ENCODE results near the gene ARHGAP10. TPM values are rescaled to one million over a fixed set of nuclear protein-coding genes. Genes with fewer than 3 reads are reported as not detected.
A peak's percentile ranks its signal among the peaks of the same experiment; 100 is the strongest.

The ARHGAP10 gene
- total RNA-seq, 4 donors from 2014 or later: 186 to 296 (median 192) TPM

DNA sequence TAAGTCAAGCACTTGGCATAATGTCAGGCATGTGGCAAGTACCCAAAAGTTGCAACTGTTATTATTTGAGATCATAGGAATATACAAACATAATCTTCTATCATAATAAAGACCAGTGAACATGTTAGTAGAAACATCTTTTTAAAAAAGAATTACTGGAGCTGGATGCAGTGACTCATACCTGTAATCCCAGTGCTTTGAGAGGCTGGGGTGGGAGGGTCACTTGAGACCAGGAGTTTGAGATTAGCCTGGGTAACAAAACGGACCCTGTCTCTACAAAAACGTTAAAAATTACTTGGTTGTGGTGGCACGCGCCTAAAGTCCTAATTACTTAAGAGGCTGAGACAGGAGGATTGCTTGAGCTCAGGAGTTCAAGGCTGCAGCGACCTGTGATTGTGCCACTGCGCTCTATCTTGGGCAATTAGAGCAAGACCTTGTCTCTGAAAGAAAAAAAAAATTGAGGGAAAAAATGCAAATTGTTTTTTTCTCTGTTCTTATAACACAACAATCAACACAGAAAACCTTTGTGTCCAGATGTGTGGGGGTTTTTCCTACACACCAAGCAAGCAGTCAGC is 284.3 kb downstream of the ARHGAP10 start:
- Histone ChIP-seq H3K4me3 (no peak overlapping the region), H3K36me3 (no peaks in the 10 kb centered on the region), H3K27ac (replicated peaks in 1 of 4) (no peak overlapping the region), H3K9me3 (no peaks in the 10 kb centered on the region), H3K4me1 (peaks cover 27 to 58% (median 54%) of the 10 kb centered on the region in 4 donors), H3K27me3 (no peaks in the 10 kb centered on the region)
- intact Hi-C loops (cut with DNase I): no loop called here
- WGBS: 87% methylated on average over 6 of the region's 6 CpGs
- TF ChIP-seq POLR2A (IDR thresholded peaks at IDR 0.05; ENCODE audit: low read depth) (no peak), POLR2AphosphoS5 (IDR thresholded peaks at IDR 0.05) (no peak), EP300 (IDR thresholded peaks at IDR 0.05) (no peak)
- TF ChIP-seq, protein P1, sequence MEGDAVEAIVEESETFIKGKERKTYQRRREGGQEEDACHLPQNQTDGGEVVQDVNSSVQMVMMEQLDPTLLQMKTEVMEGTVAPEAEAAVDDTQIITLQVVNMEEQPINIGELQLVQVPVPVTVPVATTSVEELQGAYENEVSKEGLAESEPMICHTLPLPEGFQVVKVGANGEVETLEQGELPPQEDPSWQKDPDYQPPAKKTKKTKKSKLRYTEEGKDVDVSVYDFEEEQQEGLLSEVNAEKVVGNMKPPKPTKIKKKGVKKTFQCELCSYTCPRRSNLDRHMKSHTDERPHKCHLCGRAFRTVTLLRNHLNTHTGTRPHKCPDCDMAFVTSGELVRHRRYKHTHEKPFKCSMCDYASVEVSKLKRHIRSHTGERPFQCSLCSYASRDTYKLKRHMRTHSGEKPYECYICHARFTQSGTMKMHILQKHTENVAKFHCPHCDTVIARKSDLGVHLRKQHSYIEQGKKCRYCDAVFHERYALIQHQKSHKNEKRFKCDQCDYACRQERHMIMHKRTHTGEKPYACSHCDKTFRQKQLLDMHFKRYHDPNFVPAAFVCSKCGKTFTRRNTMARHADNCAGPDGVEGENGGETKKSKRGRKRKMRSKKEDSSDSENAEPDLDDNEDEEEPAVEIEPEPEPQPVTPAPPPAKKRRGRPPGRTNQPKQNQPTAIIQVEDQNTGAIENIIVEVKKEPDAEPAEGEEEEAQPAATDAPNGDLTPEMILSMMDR (IDR thresholded peaks at IDR 0.05): no peak
- DNase-seq (ENCODE audit: extremely low spot score): no peak

DNA sequence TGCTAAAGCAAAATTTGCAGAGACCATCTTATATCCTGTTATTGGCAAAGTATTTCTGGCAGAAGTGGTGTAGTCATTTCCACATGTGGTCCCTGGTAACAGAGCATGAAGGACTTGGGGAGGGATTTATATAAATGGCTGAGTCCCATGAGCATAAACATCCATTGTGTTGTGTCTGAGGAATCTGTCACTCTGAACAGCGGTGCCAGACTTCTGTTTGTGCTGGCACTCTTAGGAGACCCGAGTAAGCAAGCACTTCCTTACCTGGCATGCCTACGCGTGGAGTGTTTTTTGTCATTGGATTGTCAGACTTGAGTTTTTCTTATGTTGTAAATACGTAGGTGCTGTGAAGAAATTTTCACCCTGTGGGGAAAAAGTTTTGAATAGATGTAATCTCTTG is 285.9 kb downstream of the ARHGAP10 start:
- TF ChIP-seq POLR2AphosphoS5 (IDR thresholded peaks at IDR 0.05) (peak in 1 of 2 donors; percentile 17), POLR2A (IDR thresholded peaks at IDR 0.05; ENCODE audit: low read depth) (no peak)
- Histone ChIP-seq H3K9me3 (no peaks in the 10 kb centered on the region), H3K4me3 (no peak overlapping the region), H3K27me3 (no peaks in the 10 kb centered on the region), H3K36me3 (no peaks in the 10 kb centered on the region), H3K27ac (replicated peaks in 1 of 4) (peak overlapping the region in 3 of 4 donors; percentile 4 to 56 (median 9)), H3K4me1 (peaks cover 34 to 74% (median 63%) of the 10 kb centered on the region in 4 donors)
- intact Hi-C loops (cut with DNase I): no loop called here
- 35% methylated on average over 5 of the region's 5 CpGs for WGBS
- DNase-seq (ENCODE audit: extremely low spot score): no peak

DNA sequence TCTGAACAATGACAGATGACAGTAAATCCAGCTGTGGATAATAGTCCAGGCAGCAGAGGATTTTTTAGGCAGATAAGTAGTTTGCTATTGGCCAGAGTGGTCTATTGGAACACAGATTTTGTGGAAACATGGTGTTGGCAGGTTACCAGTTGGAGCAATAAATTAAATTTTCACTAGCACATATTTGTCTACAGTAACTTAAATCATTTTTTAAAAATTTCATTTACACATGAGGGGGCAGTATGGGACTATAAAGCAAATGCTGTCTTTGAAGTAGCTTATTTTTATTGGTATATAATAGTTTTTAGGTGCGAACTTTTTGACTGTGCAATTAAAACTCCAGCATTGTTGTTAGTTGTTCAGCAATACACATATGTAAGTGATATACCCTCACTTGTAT is 289.8 kb downstream of the ARHGAP10 start:
- Histone ChIP-seq H3K27me3 (no peaks in the 10 kb centered on the region), H3K27ac (replicated peaks in 1 of 4) (no peak overlapping the region), H3K9me3 (no peaks in the 10 kb centered on the region), H3K4me1 (peaks cover 24 to 67% (median 53%) of the 10 kb centered on the region in 4 donors), H3K4me3 (no peak overlapping the region), H3K36me3 (peaks cover 0 to 18% (median 7%) of the 10 kb centered on the region in 4 donors)
- DNase-seq (ENCODE audit: extremely low spot score): no peak
- intact Hi-C loops (cut with DNase I): no loop called here
- 90% methylated on average over 1 of the region's 1 CpG for WGBS
- TF ChIP-seq POLR2A (IDR thresholded peaks at IDR 0.05; ENCODE audit: low read depth) (no peak), EP300 (IDR thresholded peaks at IDR 0.05) (no peak), POLR2AphosphoS5 (IDR thresholded peaks at IDR 0.05) (no peak)
- TF ChIP-seq, protein P1 (IDR thresholded peaks at IDR 0.05): no peak

DNA sequence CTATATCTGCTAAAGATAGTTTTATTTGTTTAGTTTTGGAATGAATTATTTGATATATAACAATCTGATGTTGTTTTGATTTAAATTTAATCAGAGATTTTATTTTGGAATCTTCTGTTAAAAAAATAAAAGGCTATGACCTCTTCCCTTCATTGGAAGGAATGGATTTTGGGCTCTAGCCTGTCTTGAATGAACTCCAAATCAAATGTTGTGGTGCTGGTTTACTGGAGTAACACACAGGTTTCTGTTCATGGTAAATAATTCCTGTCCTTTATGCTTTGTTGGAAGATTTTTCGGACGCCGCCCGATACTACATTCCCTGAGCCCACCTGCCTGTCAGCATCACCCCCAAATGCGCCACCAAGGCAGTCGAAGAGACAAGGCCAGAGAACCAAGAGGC is 291.1 kb downstream of the ARHGAP10 start:
- TF ChIP-seq POLR2A (IDR thresholded peaks at IDR 0.05; ENCODE audit: low read depth) (no peak), POLR2AphosphoS5 (IDR thresholded peaks at IDR 0.05) (no peak), EP300 (IDR thresholded peaks at IDR 0.05) (no peak)
- TF ChIP-seq, protein P1 (IDR thresholded peaks at IDR 0.05): no peak
- peaks cover 0 to 18% (median 7%) of the 10 kb centered on the region in 4 donors for H3K36me3 ChIP-seq
- intact Hi-C loops (cut with DNase I): no loop called here
- no peak for DNase-seq (ENCODE audit: extremely low spot score)
- H3K4me1 ChIP-seq: peaks cover 18 to 54% (median 40%) of the 10 kb centered on the region in 4 donors
- WGBS: 87% methylated on average over 6 of the region's 6 CpGs
- no peaks in the 10 kb centered on the region for H3K9me3 ChIP-seq
- H3K27me3 ChIP-seq: no peaks in the 10 kb centered on the region
- H3K27ac ChIP-seq (replicated peaks in 1 of 4): no peak overlapping the region
- H3K4me3 ChIP-seq: no peak overlapping the region

DNA sequence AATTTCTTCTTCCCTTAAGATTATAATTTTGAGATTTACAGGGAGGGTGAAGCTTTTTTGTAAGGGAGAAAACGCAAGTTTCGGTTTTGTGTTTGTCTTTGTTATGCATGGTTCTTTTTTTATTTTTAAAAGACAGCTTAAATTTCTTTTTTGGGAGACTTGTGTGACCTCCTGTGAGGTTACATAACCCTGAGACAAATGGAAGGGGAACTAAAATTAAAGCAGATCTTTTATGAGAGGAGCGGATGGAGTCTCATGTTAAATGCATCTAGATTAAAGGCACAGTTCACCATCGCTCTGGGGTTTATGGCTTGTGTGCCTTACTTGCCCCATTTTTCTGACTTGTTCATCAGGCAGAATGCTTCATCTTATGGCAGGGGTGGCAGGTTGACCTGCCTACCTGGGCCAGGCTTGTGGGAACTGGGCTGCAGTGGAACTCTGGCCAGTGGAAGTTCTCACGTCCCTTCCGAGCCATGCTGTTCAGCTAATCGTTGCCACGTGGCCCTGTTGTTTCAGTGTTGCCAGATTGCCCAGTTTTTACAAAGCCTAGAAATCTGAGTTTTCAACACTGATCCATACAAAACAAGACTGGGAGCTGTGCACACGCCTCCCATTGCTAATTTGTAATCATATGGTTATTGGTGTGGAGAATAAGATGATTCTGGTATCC is 291.8 kb downstream of the ARHGAP10 start:
- 86% methylated on average over 9 of the region's 9 CpGs for WGBS
- no peaks in the 10 kb centered on the region for H3K9me3 ChIP-seq
- peaks cover 0 to 18% (median 7%) of the 10 kb centered on the region in 4 donors for H3K36me3 ChIP-seq
- H3K4me3 ChIP-seq: no peak overlapping the region
- H3K4me1 ChIP-seq: peaks cover 11 to 47% (median 33%) of the 10 kb centered on the region in 4 donors
- no peaks in the 10 kb centered on the region for H3K27me3 ChIP-seq
- no peak overlapping the region for H3K27ac ChIP-seq (replicated peaks in 1 of 4)
- intact Hi-C loops (cut with DNase I): no loop called here
- DNase-seq (ENCODE audit: extremely low spot score): no peak
- no peak for TF ChIP-seq EP300 (IDR thresholded peaks at IDR 0.05)

Data from esophagus muscularis mucosa (tissue), 4 donors.